CD4-positive, alpha-beta T cell (primary cell): ENCODE results near the gene TBC1D22A. TPM values are rescaled to one million over a fixed set of nuclear protein-coding genes. Genes with fewer than 3 reads are reported as not detected.

ENCODE experiments used
- ATAC-seq: fragments of 200-7000 bp; cut with Tn5 transposase; one replicate; pipeline ENCODE4 v1.10.0; 2022; ENCODE audit warnings: mild to moderate bottlenecking; ENCODE audit not compliant: poor library complexity
- CTCF ChIA-PET: fragments of 350-600 bp; sonication (Branson Sonifier 250); formaldehyde crosslinking; loops from one replicate; lab custom pipeline; 2021; ENCODE audit warnings: antibody characterized with exemption, inconsistent platforms; lab: Charles Lee
- POLR2A ChIA-PET: fragments of 350-600 bp; sonication (Branson Sonifier 250); formaldehyde crosslinking; loops from one replicate; lab custom pipeline; 2021; ENCODE audit warnings: antibody characterized with exemption, inconsistent platforms; lab: Charles Lee
- DNase-seq, 14 experiments: peaks; one replicate each; pipeline ENCODE4 v3.0.0-alpha.2; 2013 to 2020; ENCODE audit warnings: mixed read lengths in 2 of 14
- H3K27ac ChIP-seq, 2 donors: one replicate each; pipeline versions ENCODE4 v1.5.1 to v1.7.0; 2013; ENCODE audit warnings: low read length in 2 of 2, low read depth in 1 of 2, mild to moderate bottlenecking in 1 of 2
- H3K27me3 ChIP-seq, 2 experiments: 1 replicate in 1 of 2; 2 replicates in 1 of 2; pipeline versions ENCODE4 v1.6.1 to v1.7.0; 2013; ENCODE audit warnings: low read length in 2 of 2, control low read depth in 1 of 2, mild to moderate bottlenecking in 1 of 2, moderate library complexity in 1 of 2; ENCODE audit not compliant: insufficient read depth in 2 of 2, control insufficient read depth in 1 of 2
- H3K36me3 ChIP-seq: one replicate; pipeline ENCODE4 v1.6.1; 2013; ENCODE audit warnings: low read length, control low read depth; ENCODE audit not compliant: insufficient read depth
- H3K4me1 ChIP-seq: one replicate; pipeline ENCODE4 v1.6.1; 2013; ENCODE audit warnings: low read length, control low read depth; ENCODE audit not compliant: insufficient read depth
- H3K4me3 ChIP-seq: one replicate; pipeline ENCODE4 v1.5.1; 2013; ENCODE audit warnings: mild to moderate bottlenecking, low read length, moderate library complexity
- H3K9me3 ChIP-seq, 2 experiments: 1 replicate in 1 of 2; 2 replicates in 1 of 2; pipeline versions ENCODE4 v1.6.1 to v1.7.0; 2013; ENCODE audit warnings: low read length in 2 of 2, mild to moderate bottlenecking in 2 of 2, control low read depth in 1 of 2, moderate library complexity in 1 of 2; ENCODE audit not compliant: control insufficient read depth in 1 of 2, insufficient read depth in 1 of 2
- H3K27ac Mint-ChIP-seq: one replicate; pipeline ENCODE4 v1.8.0; 2020; ENCODE audit warnings: mixed read lengths
- H3K27me3 Mint-ChIP-seq: one replicate; pipeline ENCODE4 v1.8.0; 2021; ENCODE audit warnings: mixed read lengths
- H3K36me3 Mint-ChIP-seq: one replicate; pipeline ENCODE4 v1.8.0; 2021; ENCODE audit warnings: low read depth, mixed read lengths
- H3K4me1 Mint-ChIP-seq: one replicate; pipeline ENCODE4 v1.8.0; 2021; ENCODE audit warnings: low read depth, mixed read lengths
- H3K4me3 Mint-ChIP-seq: one replicate; pipeline ENCODE4 v1.8.0; 2020; ENCODE audit warnings: mild to moderate bottlenecking, mixed read lengths
- H3K9me3 Mint-ChIP-seq: one replicate; pipeline ENCODE4 v1.8.0; 2020; ENCODE audit warnings: mixed read lengths
- CTCF ChIP-seq: fragments of 200-600 bp; IDR thresholded peaks from one replicate; pipeline ENCODE4 v1.8.0; 2022; ENCODE audit warnings: antibody characterized with exemption, mild to moderate bottlenecking
- intact Hi-C, 2 experiments: fragments of 100-400 bp; cut with DNase I in 1 of 2; cut with micrococcal nuclease in 1 of 2; formaldehyde crosslinking; loops; one replicate each; pipeline versions ENCODE4 v1.15.1 to v1.9.0; 2023 to 2025; cut with DNase I, micrococcal nuclease
- total RNA-seq, 174 experiments: library from RNA in 2 of 174; stranded (reverse) in 2 of 174; gene quantifications; one replicate each; pipeline ENCODE4 v1.2.3 and lab custom pipeline; 2021 to 2026

TBC1D22A gene
- total RNA-seq, 2 experiments from 2014 or later, result 27.1 to 31.7 TPM

GRCh38 chr22:47092896-47093311 is 330.5 kb downstream of the TBC1D22A start:
- ChIA-PET POLR2A (no interaction called here), CTCF (no interaction called here)
- peaks cover 0 to 22% of the 10 kb centered on the region in 2 experiments for H3K9me3 ChIP-seq
- peaks cover 21% of the 10 kb centered on the region for H3K36me3 Mint-ChIP-seq
- no peak overlapping the region for H3K4me3 Mint-ChIP-seq
- H3K4me1 Mint-ChIP-seq, result peaks cover 45% of the 10 kb centered on the region
- DNase-seq, result no peak
- H3K27ac Mint-ChIP-seq, result no peak overlapping the region
- no peak for TF ChIP-seq CTCF
- H3K27ac ChIP-seq, result no peak overlapping the region
- peaks cover 27% of the 10 kb centered on the region for H3K4me1 ChIP-seq
- ATAC-seq, result no peak
- H3K36me3 ChIP-seq, result no peaks in the 10 kb centered on the region
- intact Hi-C loops, result no loop called here
- no peak overlapping the region for H3K4me3 ChIP-seq
- H3K27me3 Mint-ChIP-seq, result no peaks in the 10 kb centered on the region
- no peaks in the 10 kb centered on the region for H3K27me3 ChIP-seq
- no peaks in the 10 kb centered on the region for H3K9me3 Mint-ChIP-seq

- Mint-ChIP-seq H3K4me3 (no peak overlapping the region), H3K36me3 (peaks cover 21% of the 10 kb centered on the region)
- intact Hi-C loops, result no loop called here
These were observed 331.3 kb downstream of the TBC1D22A start for GRCh38 chr22:47093720-47094119.

GRCh38 chr22:47094861-47095330 is 332.4 kb downstream of the TBC1D22A start:
- CTCF ChIA-PET, result no interaction called here
- no peak for ATAC-seq
- TF ChIP-seq CTCF, result no peak
- DNase-seq, result no peak
- H3K27ac ChIP-seq, result no peak overlapping the region
- peaks cover 27% of the 10 kb centered on the region for H3K4me1 Mint-ChIP-seq
- intact Hi-C loops, result no loop called here
- H3K27ac Mint-ChIP-seq, result no peak overlapping the region
- POLR2A ChIA-PET, result no interaction called here
- H3K9me3 Mint-ChIP-seq, result no peaks in the 10 kb centered on the region
- peaks cover 0 to 22% of the 10 kb centered on the region in 2 experiments for H3K9me3 ChIP-seq
- H3K4me1 ChIP-seq, result peaks cover 15% of the 10 kb centered on the region
- no peaks in the 10 kb centered on the region for H3K27me3 ChIP-seq
- no peak overlapping the region for H3K4me3 ChIP-seq
- no peak overlapping the region for H3K4me3 Mint-ChIP-seq
- H3K27me3 Mint-ChIP-seq, result no peaks in the 10 kb centered on the region
- H3K36me3 ChIP-seq, result no peaks in the 10 kb centered on the region
- H3K36me3 Mint-ChIP-seq, result peaks cover 24% of the 10 kb centered on the region

More at GRCh38 chr22:47093720-47094119, 331.3 kb downstream of the TBC1D22A start:
- H3K4me3 ChIP-seq, result no peak overlapping the region
- H3K27me3 ChIP-seq, result no peaks in the 10 kb centered on the region
- H3K27ac ChIP-seq, result no peak overlapping the region
- Mint-ChIP-seq H3K9me3 (no peaks in the 10 kb centered on the region), H3K4me1 (peaks cover 38% of the 10 kb centered on the region), H3K27ac (no peak overlapping the region), H3K27me3 (no peaks in the 10 kb centered on the region)
- peaks cover 0 to 22% of the 10 kb centered on the region in 2 experiments for H3K9me3 ChIP-seq
- DNase-seq (no peak), ATAC-seq (no peak)
- no peaks in the 10 kb centered on the region for H3K36me3 ChIP-seq
- CTCF ChIA-PET, result no interaction called here
- no peak for TF ChIP-seq CTCF
- POLR2A ChIA-PET, result no interaction called here
- peaks cover 26% of the 10 kb centered on the region for H3K4me1 ChIP-seq
